DOHH2 (cell line): ENCODE data around the gene DNMT3A.

Source experiments
- H3F3A ChIP-seq: fragments of 200-600 bp; sonication (generic), shearing (Covaris generic); 2 replicates; pipeline ENCODE4 v1.6.0; 2016; ENCODE audit warnings: antibody characterized with exemption, mild to moderate bottlenecking; ENCODE audit not compliant: control insufficient read depth, insufficient read depth
- H3K27ac ChIP-seq: fragments of 200-600 bp; sonication (generic); 2 replicates; pipeline ENCODE4 v1.5.1; 2014; ENCODE audit warnings: low read depth, mild to moderate bottlenecking, low read length, moderate library complexity
- H3K27me3 ChIP-seq: fragments of 200-600 bp; sonication (generic); 2 replicates; pipeline ENCODE4 v1.6.1; 2014; ENCODE audit warnings: mild to moderate bottlenecking, low read length, mixed read lengths; ENCODE audit not compliant: control insufficient read depth
- H3K36me3 ChIP-seq: fragments of 200-600 bp; sonication (generic); 2 replicates; pipeline ENCODE4 v1.6.1; 2014; ENCODE audit warnings: mild to moderate bottlenecking, low read length, moderate library complexity, mixed read lengths; ENCODE audit not compliant: control insufficient read depth
- H3K4me1 ChIP-seq: fragments of 200-600 bp; sonication (generic); 2 replicates; pipeline ENCODE4 v1.6.1; 2014; ENCODE audit warnings: mild to moderate bottlenecking, low read length, mixed read lengths; ENCODE audit not compliant: control insufficient read depth
- H3K4me2 ChIP-seq: fragments of 200-600 bp; sonication (generic); 2 replicates; pipeline ENCODE4 v1.6.0; 2014; ENCODE audit warnings: mild to moderate bottlenecking, low read length, moderate library complexity
- H3K4me3 ChIP-seq: fragments of 200-600 bp; sonication (generic); 2 replicates; pipeline ENCODE4 v1.5.1; 2014; ENCODE audit warnings: mild to moderate bottlenecking, low read length, mixed read lengths
- H3K79me2 ChIP-seq: fragments of 200-600 bp; sonication (generic); 2 replicates; pipeline ENCODE4 v1.6.1; 2014; ENCODE audit warnings: mild to moderate bottlenecking, low read length, mixed read lengths; ENCODE audit not compliant: control insufficient read depth
- H3K9me2 ChIP-seq: fragments of 200-600 bp; sonication (generic); replicated peaks from 2 replicates; pipeline ENCODE4 v1.6.1; 2014; ENCODE audit warnings: mild to moderate bottlenecking, low read length, mixed read lengths; ENCODE audit not compliant: control insufficient read depth
- H3K9me3 ChIP-seq: fragments of 200-600 bp; sonication (generic); 2 replicates; pipeline ENCODE4 v1.6.1; 2014; ENCODE audit warnings: antibody characterized with exemption, low read length, mixed read lengths; ENCODE audit not compliant: control insufficient read depth, insufficient read depth
- H4K20me1 ChIP-seq: fragments of 200-600 bp; sonication (generic); 2 replicates; pipeline ENCODE4 v1.6.0; 2014; ENCODE audit warnings: low read depth, mild to moderate bottlenecking, antibody characterized with exemption, low read length, moderate library complexity; ENCODE audit not compliant: control insufficient read depth, insufficient read depth
- EZH2phosphoT487 ChIP-seq: fragments of 200-600 bp; sonication (generic); IDR thresholded peaks from 2 replicates; pipeline ENCODE4 v1.6.1; 2017; ENCODE audit warnings: borderline replicate concordance, mild to moderate bottlenecking, antibody characterized with exemption, low read length, moderate library complexity, mixed read lengths
- TF ChIP-seq, protein P1 (sequence below): fragments of 200-600 bp; sonication (generic); IDR thresholded peaks from one replicate; pipeline ENCODE4 v1.5.1; 2014; ENCODE audit warnings: antibody characterized with exemption, mild to moderate bottlenecking, low read depth, low read length; ENCODE audit not compliant: poor library complexity, severe bottlenecking

DNMT3A gene

DNA sequence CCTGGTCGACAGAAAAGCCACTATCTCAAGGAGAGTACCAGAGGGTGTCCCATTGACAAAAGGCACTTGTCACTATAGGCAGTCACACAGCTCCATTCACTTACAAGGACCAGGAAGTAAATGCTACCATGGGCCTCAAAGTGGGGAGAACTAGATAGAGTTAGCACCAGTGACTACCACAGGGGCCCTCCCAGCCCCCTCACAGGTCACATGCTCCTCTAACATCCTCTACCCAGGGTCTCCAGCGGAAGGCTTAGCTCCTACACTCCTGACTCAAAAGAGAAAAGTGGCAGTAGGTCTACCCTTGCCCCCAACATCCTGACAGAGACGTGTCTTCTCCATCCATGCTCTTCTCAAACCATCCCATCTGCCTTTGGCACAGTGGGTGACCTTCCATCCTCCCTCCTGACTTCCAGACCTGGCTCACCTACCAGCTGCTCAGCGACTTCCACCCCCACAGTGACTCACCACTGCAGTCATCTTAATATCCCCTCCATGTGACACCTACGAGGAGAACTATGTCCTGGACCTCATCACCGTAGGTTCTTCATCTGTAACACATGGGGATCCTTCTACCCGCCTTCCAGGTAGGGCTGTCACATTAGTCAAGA lies 5.6 kb upstream of the DNMT3A start:
- TF ChIP-seq, protein P1, sequence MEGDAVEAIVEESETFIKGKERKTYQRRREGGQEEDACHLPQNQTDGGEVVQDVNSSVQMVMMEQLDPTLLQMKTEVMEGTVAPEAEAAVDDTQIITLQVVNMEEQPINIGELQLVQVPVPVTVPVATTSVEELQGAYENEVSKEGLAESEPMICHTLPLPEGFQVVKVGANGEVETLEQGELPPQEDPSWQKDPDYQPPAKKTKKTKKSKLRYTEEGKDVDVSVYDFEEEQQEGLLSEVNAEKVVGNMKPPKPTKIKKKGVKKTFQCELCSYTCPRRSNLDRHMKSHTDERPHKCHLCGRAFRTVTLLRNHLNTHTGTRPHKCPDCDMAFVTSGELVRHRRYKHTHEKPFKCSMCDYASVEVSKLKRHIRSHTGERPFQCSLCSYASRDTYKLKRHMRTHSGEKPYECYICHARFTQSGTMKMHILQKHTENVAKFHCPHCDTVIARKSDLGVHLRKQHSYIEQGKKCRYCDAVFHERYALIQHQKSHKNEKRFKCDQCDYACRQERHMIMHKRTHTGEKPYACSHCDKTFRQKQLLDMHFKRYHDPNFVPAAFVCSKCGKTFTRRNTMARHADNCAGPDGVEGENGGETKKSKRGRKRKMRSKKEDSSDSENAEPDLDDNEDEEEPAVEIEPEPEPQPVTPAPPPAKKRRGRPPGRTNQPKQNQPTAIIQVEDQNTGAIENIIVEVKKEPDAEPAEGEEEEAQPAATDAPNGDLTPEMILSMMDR, result no peak
- no peak for TF ChIP-seq EZH2phosphoT487
- no peak overlapping the region for H3K4me2 ChIP-seq
- no peaks in the 10 kb centered on the region for H3K36me3 ChIP-seq
- H3K79me2 ChIP-seq, result no peaks in the 10 kb centered on the region
- no peak overlapping the region for H3K27ac ChIP-seq
- no peaks in the 10 kb centered on the region for H4K20me1 ChIP-seq
- no peak overlapping the region for H3K4me3 ChIP-seq
- H3K9me3 ChIP-seq, result no peaks in the 10 kb centered on the region
- H3K27me3 ChIP-seq, result peaks cover 13% of the 10 kb centered on the region
- H3K9me2 ChIP-seq, result no peaks in the 10 kb centered on the region
- H3K4me1 ChIP-seq, result peaks cover 13% of the 10 kb centered on the region
- H3F3A ChIP-seq, result no peaks in the 10 kb centered on the region

DNA sequence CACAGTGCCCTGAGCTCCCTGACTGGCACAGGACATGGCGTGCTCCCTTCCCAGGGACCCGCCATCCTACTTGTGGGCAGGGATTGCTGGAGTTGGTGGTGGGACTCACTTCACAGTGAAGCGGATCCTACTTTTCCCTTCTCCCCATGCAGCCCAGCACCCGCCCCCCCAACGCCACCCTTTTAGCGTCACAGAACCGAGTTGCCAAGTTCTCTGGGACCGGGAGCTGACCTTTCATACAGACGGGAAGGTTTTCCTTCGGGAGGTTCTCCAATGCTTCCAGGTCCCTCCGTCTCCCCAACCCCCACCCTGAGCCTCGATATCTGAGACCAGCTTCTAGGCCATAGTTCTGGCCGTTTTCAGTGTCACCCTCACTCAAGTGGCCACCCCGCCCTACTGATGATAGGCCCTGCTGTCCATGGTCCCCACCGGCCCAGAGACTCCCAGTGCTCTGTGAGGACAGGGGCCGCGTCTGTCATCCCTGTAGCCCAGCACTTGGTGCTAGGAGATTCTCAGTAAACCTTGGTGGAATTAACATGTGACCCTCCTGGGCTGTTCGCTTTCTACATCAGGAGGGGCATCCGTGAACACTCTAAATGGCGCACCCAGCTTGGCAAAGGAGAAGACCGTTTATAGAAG lies 1.6 kb upstream of the DNMT3A start:
- Histone ChIP-seq H3K9me3 (no peaks in the 10 kb centered on the region), H3K4me2 (no peak overlapping the region), H3K36me3 (no peaks in the 10 kb centered on the region), H3K4me3 (no peak overlapping the region), H3K79me2 (no peaks in the 10 kb centered on the region), H3K27me3 (peaks cover 5% of the 10 kb centered on the region; the same call in 1 of the 2 replicates), H3K9me2 (no peaks in the 10 kb centered on the region), H3K4me1 (peaks cover 9% of the 10 kb centered on the region), H3F3A (no peaks in the 10 kb centered on the region), H4K20me1 (no peaks in the 10 kb centered on the region), H3K27ac (no peak overlapping the region)
- TF ChIP-seq, protein P1, result no peak
- TF ChIP-seq EZH2phosphoT487, result no peak

DNA sequence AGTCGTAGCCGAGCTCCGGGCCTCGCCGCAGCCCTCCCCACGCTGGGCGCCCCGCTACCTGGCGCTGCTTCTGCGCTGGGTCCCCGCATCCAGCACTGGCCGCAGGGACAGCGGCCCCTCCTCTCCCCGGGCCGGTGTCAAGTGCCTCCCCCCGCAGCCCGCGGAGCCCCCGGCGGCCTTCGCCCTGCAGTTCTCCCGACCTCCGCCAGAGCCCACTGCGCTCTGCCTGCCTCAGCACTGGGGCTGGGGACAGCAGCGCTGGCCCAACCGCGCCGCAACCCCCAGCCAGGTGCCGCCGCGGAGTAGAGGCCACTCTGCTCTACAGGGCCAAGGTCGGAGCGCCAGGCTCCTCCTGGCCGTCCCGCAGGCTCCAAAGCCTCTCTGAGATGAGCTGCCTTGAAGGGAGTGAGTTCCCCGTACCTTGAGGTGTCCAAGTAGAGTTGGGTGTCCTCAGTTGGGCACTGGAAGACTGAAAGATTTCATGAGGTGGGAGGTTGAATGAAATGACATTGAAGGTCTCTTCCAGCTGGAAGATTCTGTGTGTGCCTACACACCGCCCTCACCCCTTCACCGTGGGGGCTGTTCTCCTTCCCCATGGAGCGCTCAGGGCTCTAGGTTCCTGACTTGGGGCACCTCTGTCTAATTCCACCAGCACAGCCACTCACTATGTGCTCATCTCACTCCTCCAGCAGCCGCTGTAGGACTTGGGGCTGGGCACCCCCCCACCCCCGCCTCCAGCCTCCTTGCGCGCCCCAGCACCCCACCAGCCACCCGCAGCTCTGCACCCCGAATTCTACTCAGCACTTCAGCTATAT lies 854 bp upstream of the DNMT3A start:
- peaks cover 9% of the 10 kb centered on the region for H3K4me1 ChIP-seq
- TF ChIP-seq EZH2phosphoT487, result no peak
- TF ChIP-seq, protein P1, result peak; percentile 84
- H3K9me2 ChIP-seq, result no peaks in the 10 kb centered on the region
- H3K4me2 ChIP-seq, result peak overlapping the region; percentile 80
- H4K20me1 ChIP-seq, result no peaks in the 10 kb centered on the region; the same call in 1 of the 2 replicates
- peaks cover 4% of the 10 kb centered on the region; the same call in 1 of the 2 replicates for H3K27me3 ChIP-seq
- no peak overlapping the region for H3K27ac ChIP-seq
- H3F3A ChIP-seq, result no peaks in the 10 kb centered on the region
- peak overlapping the region; percentile 77 for H3K4me3 ChIP-seq
- no peaks in the 10 kb centered on the region for H3K36me3 ChIP-seq
- no peaks in the 10 kb centered on the region for H3K79me2 ChIP-seq
- H3K9me3 ChIP-seq, result no peaks in the 10 kb centered on the region
